ENCODE data around the gene KLF9. TPM values are rescaled to one million over a fixed set of nuclear protein-coding genes. Genes with fewer than 3 reads are reported as not detected.

Gene KLF9
- polyA plus RNA-seq, 1 donor (not counting 4 experiments of a cell fraction or from before 2014, with no cell fraction given): 4.5 TPM

DNA sequence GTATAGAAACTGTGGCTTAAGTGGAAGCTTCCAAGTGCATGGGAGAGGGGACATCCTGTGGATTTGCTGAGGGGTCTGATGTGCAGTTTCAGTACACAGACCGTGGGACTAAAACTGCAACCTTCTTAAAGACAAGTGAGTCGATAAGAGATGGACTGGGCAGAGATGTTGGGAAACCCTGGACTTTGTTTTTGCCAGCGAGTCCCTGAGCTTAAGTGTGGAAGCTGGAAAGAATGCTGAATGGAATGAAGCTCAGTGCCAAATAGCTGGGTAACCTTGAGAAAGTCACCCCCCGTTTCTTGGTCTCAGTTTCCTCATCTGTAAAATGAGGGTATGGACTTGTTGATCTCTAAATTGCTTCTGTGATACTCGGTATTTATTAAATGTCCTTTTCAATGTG, 37.3 kb upstream of the KLF9 start:
- no peak overlapping the region for H3K27ac ChIP-seq (ENCODE audit: control insufficient read depth, insufficient read depth, low read length)

DNA sequence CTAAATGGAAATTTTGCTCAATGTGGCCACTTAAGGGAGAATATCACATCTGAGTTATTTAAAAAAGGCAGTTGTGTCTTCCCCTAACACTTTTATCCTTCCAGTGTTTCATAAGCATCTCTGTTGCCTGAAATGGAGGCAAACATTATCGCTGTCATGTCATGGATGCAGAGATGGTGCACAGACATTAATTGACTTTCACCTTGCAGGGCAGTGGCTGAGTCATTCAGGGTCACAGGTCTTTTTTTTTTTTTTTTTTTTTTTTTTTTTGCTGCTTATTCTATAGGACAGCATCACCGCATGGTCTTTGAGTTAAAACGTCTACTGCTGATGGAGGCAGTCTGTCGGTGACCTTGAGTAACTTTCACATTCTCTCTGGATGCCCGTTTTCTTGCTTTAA, 36.3 kb upstream of the KLF9 start:
- TF ChIP-seq, protein P1, sequence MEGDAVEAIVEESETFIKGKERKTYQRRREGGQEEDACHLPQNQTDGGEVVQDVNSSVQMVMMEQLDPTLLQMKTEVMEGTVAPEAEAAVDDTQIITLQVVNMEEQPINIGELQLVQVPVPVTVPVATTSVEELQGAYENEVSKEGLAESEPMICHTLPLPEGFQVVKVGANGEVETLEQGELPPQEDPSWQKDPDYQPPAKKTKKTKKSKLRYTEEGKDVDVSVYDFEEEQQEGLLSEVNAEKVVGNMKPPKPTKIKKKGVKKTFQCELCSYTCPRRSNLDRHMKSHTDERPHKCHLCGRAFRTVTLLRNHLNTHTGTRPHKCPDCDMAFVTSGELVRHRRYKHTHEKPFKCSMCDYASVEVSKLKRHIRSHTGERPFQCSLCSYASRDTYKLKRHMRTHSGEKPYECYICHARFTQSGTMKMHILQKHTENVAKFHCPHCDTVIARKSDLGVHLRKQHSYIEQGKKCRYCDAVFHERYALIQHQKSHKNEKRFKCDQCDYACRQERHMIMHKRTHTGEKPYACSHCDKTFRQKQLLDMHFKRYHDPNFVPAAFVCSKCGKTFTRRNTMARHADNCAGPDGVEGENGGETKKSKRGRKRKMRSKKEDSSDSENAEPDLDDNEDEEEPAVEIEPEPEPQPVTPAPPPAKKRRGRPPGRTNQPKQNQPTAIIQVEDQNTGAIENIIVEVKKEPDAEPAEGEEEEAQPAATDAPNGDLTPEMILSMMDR (optimal IDR thresholded peaks at IDR 0.05 in 1 of 3, IDR thresholded peaks at IDR 0.05 in 1 of 3, conservative IDR thresholded peaks at IDR 0.05 in 1 of 3; ENCODE audit: extremely low read depth in 1 of 3, insufficient read depth in 2 of 3, low read length in 3 of 3): no peak
- no peak for TF ChIP-seq EZH2 (IDR thresholded peaks at IDR 0.05; ENCODE audit: low read length)
- FAIRE-seq (no peak), DNase-seq (ENCODE audit: low read depth, low spot score) (no peak)
- no peaks in the 10 kb centered on the region for H3K79me2 ChIP-seq (ENCODE audit: control insufficient read depth, insufficient read depth, low read length)
- H3K4me2 ChIP-seq (ENCODE audit: control insufficient read depth, extremely low read depth, insufficient read depth, low read depth, low read length): no peak overlapping the region
- H3K9ac ChIP-seq (ENCODE audit: control insufficient read depth, extremely low read depth, insufficient read depth, low read length): no peak overlapping the region
- no peaks in the 10 kb centered on the region for H3K9me3 ChIP-seq (ENCODE audit: control insufficient read depth, low read depth, low read length)
- H3K27me3 ChIP-seq (ENCODE audit: control insufficient read depth, extremely low read depth, insufficient read depth, low read length): no peaks in the 10 kb centered on the region
- no peaks in the 10 kb centered on the region for H4K20me1 ChIP-seq (ENCODE audit: control insufficient read depth, extremely low read depth, insufficient read depth, low read length)
- no peaks in the 10 kb centered on the region for H3K9me1 ChIP-seq (ENCODE audit: control insufficient read depth, extremely low read depth, insufficient read depth, low read length)
- no peak overlapping the region for H3K27ac ChIP-seq (ENCODE audit: control insufficient read depth, insufficient read depth, low read length)
- no peak overlapping the region for H3K4me3 ChIP-seq (ENCODE audit: control insufficient read depth in 2 of 3, extremely low read depth in 1 of 3, insufficient read depth in 2 of 3, low read depth in 1 of 3, low read length in 3 of 3)
- H2AFZ ChIP-seq (ENCODE audit: control insufficient read depth, low read length): no peak overlapping the region
- dilution Hi-C loops (cut with MboI; ENCODE audit: extremely low pct_ligation_motif_present, low sequenced_read_pairs): no loop called here
- no peaks in the 10 kb centered on the region for H3K36me3 ChIP-seq (ENCODE audit: control insufficient read depth in 2 of 2, extremely low read depth in 1 of 2, insufficient read depth in 2 of 2, low read length in 2 of 2)
- H3K4me1 ChIP-seq (ENCODE audit: control insufficient read depth, extremely low read depth, insufficient read depth, low read length): no peaks in the 10 kb centered on the region

More for the DNA sequence above, 37.3 kb upstream of the KLF9 start:
- Histone ChIP-seq H3K4me3 (ENCODE audit: control insufficient read depth in 2 of 3, extremely low read depth in 1 of 3, insufficient read depth in 2 of 3, low read depth in 1 of 3, low read length in 3 of 3) (no peak overlapping the region), H3K79me2 (ENCODE audit: control insufficient read depth, insufficient read depth, low read length) (no peaks in the 10 kb centered on the region), H3K4me1 (ENCODE audit: control insufficient read depth, extremely low read depth, insufficient read depth, low read length) (no peaks in the 10 kb centered on the region), H4K20me1 (ENCODE audit: control insufficient read depth, extremely low read depth, insufficient read depth, low read length) (no peaks in the 10 kb centered on the region), H3K36me3 (ENCODE audit: control insufficient read depth in 2 of 2, extremely low read depth in 1 of 2, insufficient read depth in 2 of 2, low read length in 2 of 2) (no peaks in the 10 kb centered on the region), H3K27me3 (ENCODE audit: control insufficient read depth, extremely low read depth, insufficient read depth, low read length) (no peaks in the 10 kb centered on the region), H3K9ac (ENCODE audit: control insufficient read depth, extremely low read depth, insufficient read depth, low read length) (no peak overlapping the region), H2AFZ (ENCODE audit: control insufficient read depth, low read length) (no peak overlapping the region), H3K4me2 (ENCODE audit: control insufficient read depth, extremely low read depth, insufficient read depth, low read depth, low read length) (no peak overlapping the region), H3K9me1 (ENCODE audit: control insufficient read depth, extremely low read depth, insufficient read depth, low read length) (no peaks in the 10 kb centered on the region), H3K9me3 (ENCODE audit: control insufficient read depth, low read depth, low read length) (no peaks in the 10 kb centered on the region)
- DNase-seq (ENCODE audit: low read depth, low spot score) (no peak), FAIRE-seq (no peak)
- dilution Hi-C loops (cut with MboI; ENCODE audit: extremely low pct_ligation_motif_present, low sequenced_read_pairs): no loop called here
- TF ChIP-seq EZH2 (IDR thresholded peaks at IDR 0.05; ENCODE audit: low read length): no peak
- TF ChIP-seq, protein P1 (optimal IDR thresholded peaks at IDR 0.05 in 1 of 3, IDR thresholded peaks at IDR 0.05 in 1 of 3, conservative IDR thresholded peaks at IDR 0.05 in 1 of 3; ENCODE audit: extremely low read depth in 1 of 3, insufficient read depth in 2 of 3, low read length in 3 of 3): no peak

Measured in keratinocyte (primary cell).